Measurements from ENCODE around the gene TRIM17.

The TRIM17 gene

GRCh38 chr1:228366866-228367741, 49.6 kb downstream of the TRIM17 start:
- DNase-seq: peak; percentile 13

- no peak for DNase-seq
These were observed 50.4 kb downstream of the TRIM17 start for GRCh38 chr1:228366062-228366865.

- no peak for DNase-seq
These were observed 51.2 kb downstream of the TRIM17 start for GRCh38 chr1:228365271-228366061.

GRCh38 chr1:228364706-228365213, 51.9 kb downstream of the TRIM17 start:
- no peak for DNase-seq

GRCh38 chr1:228364068-228364705, 52.5 kb downstream of the TRIM17 start:
- DNase-seq: no peak

GRCh38 chr1:228363686-228364067, 53.0 kb downstream of the TRIM17 start:
- no peak for DNase-seq

GRCh38 chr1:228362884-228363450, 53.7 kb downstream of the TRIM17 start:
- DNase-seq: no peak

GRCh38 chr1:228362141-228362883, 54.3 kb downstream of the TRIM17 start:
- DNase-seq: no peak

- DNase-seq: no peak
These were observed 55.1 kb downstream of the TRIM17 start for GRCh38 chr1:228361314-228362140.

- no peak for DNase-seq
These were observed 55.9 kb downstream of the TRIM17 start for GRCh38 chr1:228360533-228361313.

- DNase-seq: no peak
These were observed 56.8 kb downstream of the TRIM17 start for GRCh38 chr1:228359613-228360532.

GRCh38 chr1:228358764-228359612, 57.7 kb downstream of the TRIM17 start:
- DNase-seq: no peak

- DNase-seq: no peak
These were observed 58.5 kb downstream of the TRIM17 start for GRCh38 chr1:228358039-228358763.

Measured in activated CD8-positive, alpha-beta memory T cell treated with anti-CD3 and anti-CD28 coated beads, Interleukin-2, amount 50 U/mL, for 4 hours (primary cell).